ENCODE data around the gene UHRF1.

UHRF1 gene

DNA sequence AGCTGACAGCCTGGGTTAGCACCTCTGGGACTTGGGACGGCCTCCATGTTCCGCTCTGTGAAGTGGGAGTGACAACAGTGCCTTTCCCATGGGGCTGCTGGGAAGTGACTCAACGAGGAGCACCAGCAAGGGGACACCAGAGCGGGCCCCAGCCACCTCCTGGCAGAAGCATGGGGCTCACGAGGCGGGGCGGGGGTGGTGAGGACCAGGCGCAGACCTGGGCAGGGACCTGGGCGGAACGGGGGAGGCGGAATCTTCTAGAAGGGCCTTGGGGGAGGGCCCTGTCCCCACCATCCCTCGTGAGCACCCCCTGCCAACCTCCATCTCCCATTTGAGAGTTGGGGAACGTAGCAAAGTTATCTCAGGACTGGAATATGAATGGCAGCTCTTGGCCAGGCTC is 97.5 kb downstream of the UHRF1 start:
- DNase-seq (ENCODE audit: low read depth) = no peak
- no peak overlapping the region for H3K4me3 ChIP-seq (ENCODE audit: low read depth, low read length)
- in situ Hi-C loops (cut with HindIII; ENCODE audit: low sequenced_read_pairs) = no loop called here
- TF ChIP-seq, protein P1, sequence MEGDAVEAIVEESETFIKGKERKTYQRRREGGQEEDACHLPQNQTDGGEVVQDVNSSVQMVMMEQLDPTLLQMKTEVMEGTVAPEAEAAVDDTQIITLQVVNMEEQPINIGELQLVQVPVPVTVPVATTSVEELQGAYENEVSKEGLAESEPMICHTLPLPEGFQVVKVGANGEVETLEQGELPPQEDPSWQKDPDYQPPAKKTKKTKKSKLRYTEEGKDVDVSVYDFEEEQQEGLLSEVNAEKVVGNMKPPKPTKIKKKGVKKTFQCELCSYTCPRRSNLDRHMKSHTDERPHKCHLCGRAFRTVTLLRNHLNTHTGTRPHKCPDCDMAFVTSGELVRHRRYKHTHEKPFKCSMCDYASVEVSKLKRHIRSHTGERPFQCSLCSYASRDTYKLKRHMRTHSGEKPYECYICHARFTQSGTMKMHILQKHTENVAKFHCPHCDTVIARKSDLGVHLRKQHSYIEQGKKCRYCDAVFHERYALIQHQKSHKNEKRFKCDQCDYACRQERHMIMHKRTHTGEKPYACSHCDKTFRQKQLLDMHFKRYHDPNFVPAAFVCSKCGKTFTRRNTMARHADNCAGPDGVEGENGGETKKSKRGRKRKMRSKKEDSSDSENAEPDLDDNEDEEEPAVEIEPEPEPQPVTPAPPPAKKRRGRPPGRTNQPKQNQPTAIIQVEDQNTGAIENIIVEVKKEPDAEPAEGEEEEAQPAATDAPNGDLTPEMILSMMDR (IDR thresholded peaks at IDR 0.05; ENCODE audit: low read depth, low read length, missing control alignments) = no peak
